ENCODE measurements around the gene EFNB2. TPM values are rescaled to one million over a fixed set of nuclear protein-coding genes. Genes with fewer than 3 reads are reported as not detected.

EFNB2 gene
- total RNA-seq, 4 donors from 2014 or later = 46.8 to 84.2 (median 77.6) TPM

GRCh38 chr13:106464076-106464475 is 71.4 kb downstream of the EFNB2 start:
- no peak for TF ChIP-seq EP300 (IDR thresholded peaks at IDR 0.05; ENCODE audit: low read depth)
- no peak for TF ChIP-seq POLR2AphosphoS5 (IDR thresholded peaks at IDR 0.05)
- no peak for TF ChIP-seq CTCF (IDR thresholded peaks at IDR 0.05)
- TF ChIP-seq POLR2A (IDR thresholded peaks at IDR 0.05) = no peak
- intact Hi-C loops (cut with DNase I; ENCODE audit: low total_unique reads) = no loop called here
- 40 to 84% methylated on average over 1 to 4 of the region's 4 CpGs for WGBS, 2 donors (ENCODE audit: low coverage in 1 of 2)

GRCh38 chr13:106462710-106463109 is 72.8 kb downstream of the EFNB2 start:
- Histone ChIP-seq H3K9me3 (no peaks in the 10 kb centered on the region), H3K36me3 (no peaks in the 10 kb centered on the region), H3K4me3 (no peak overlapping the region), H3K27me3 (no peaks in the 10 kb centered on the region), H3K4me1 (no peaks in the 10 kb centered on the region), H3K27ac (no peak overlapping the region)
- 83 to 86% methylated on average over 2 to 3 of the region's 3 CpGs for WGBS, 2 donors (ENCODE audit: low coverage in 1 of 2)
- intact Hi-C loops (cut with DNase I; ENCODE audit: low total_unique reads) = no loop called here
- in situ Hi-C loops (cut with MboI; ENCODE audit: low pct_ligation_motif_present in 1 of 4, low pct_unique_long_range_greater_than_20kb in 1 of 4, low sequenced_read_pairs in 3 of 4) = no loop called here
- DNase-seq = no peak
- TF ChIP-seq POLR2A (IDR thresholded peaks at IDR 0.05) (no peak), CTCF (IDR thresholded peaks at IDR 0.05) (no peak), EP300 (IDR thresholded peaks at IDR 0.05; ENCODE audit: low read depth) (no peak), POLR2AphosphoS5 (IDR thresholded peaks at IDR 0.05) (no peak)

More at GRCh38 chr13:106464076-106464475, 71.4 kb downstream of the EFNB2 start:
- in situ Hi-C loops (cut with MboI; ENCODE audit: low pct_ligation_motif_present in 1 of 4, low pct_unique_long_range_greater_than_20kb in 1 of 4, low sequenced_read_pairs in 3 of 4) = no loop called here
- Histone ChIP-seq H3K27ac (no peak overlapping the region), H3K36me3 (no peaks in the 10 kb centered on the region), H3K4me1 (no peaks in the 10 kb centered on the region), H3K4me3 (no peak overlapping the region), H3K9me3 (no peaks in the 10 kb centered on the region), H3K27me3 (no peaks in the 10 kb centered on the region)
- DNase-seq = no peak

- H3K36me3 ChIP-seq = no peaks in the 10 kb centered on the region
- no peak for DNase-seq
- TF ChIP-seq EP300 (IDR thresholded peaks at IDR 0.05; ENCODE audit: low read depth) (no peak), CTCF (IDR thresholded peaks at IDR 0.05) (no peak), POLR2A (IDR thresholded peaks at IDR 0.05) (no peak), POLR2AphosphoS5 (IDR thresholded peaks at IDR 0.05) (no peak)
- intact Hi-C loops (cut with DNase I; ENCODE audit: low total_unique reads) (no loop called here), in situ Hi-C loops (cut with MboI; ENCODE audit: low pct_ligation_motif_present in 1 of 4, low pct_unique_long_range_greater_than_20kb in 1 of 4, low sequenced_read_pairs in 3 of 4) (no loop called here)
- WGBS, 2 donors (ENCODE audit: low coverage in 1 of 2) = 60 to 68% methylated on average over 3 of the region's 3 CpGs
- H3K4me1 ChIP-seq = no peaks in the 10 kb centered on the region
- no peak overlapping the region for H3K4me3 ChIP-seq
- H3K9me3 ChIP-seq = no peaks in the 10 kb centered on the region
- no peak overlapping the region for H3K27ac ChIP-seq
- no peaks in the 10 kb centered on the region for H3K27me3 ChIP-seq
Measured at GRCh38 chr13:106455777-106456176, 79.7 kb downstream of the EFNB2 start.

GRCh38 chr13:106455190-106455589 is 80.3 kb downstream of the EFNB2 start:
- in situ Hi-C loops (cut with MboI; ENCODE audit: low pct_ligation_motif_present in 1 of 4, low pct_unique_long_range_greater_than_20kb in 1 of 4, low sequenced_read_pairs in 3 of 4) = no loop called here
- Histone ChIP-seq H3K36me3 (no peaks in the 10 kb centered on the region), H3K27me3 (no peaks in the 10 kb centered on the region), H3K4me1 (no peaks in the 10 kb centered on the region), H3K4me3 (no peak overlapping the region), H3K27ac (no peak overlapping the region), H3K9me3 (no peaks in the 10 kb centered on the region)
- intact Hi-C loops (cut with DNase I; ENCODE audit: low total_unique reads) = no loop called here
- TF ChIP-seq EP300 (IDR thresholded peaks at IDR 0.05; ENCODE audit: low read depth) = no peak
- TF ChIP-seq POLR2A (IDR thresholded peaks at IDR 0.05) = no peak
- TF ChIP-seq CTCF (IDR thresholded peaks at IDR 0.05) = no peak
- TF ChIP-seq POLR2AphosphoS5 (IDR thresholded peaks at IDR 0.05) = no peak
- DNase-seq = no peak
- WGBS, 2 donors (ENCODE audit: low coverage in 1 of 2) = 91% methylated on average over 9 of the region's 9 CpGs; no CpG with 5 or more reads in 1 of the 2 donors
